ENCODE measurements around the gene ZNF688. TPM values are rescaled to one million over a fixed set of nuclear protein-coding genes. Genes with fewer than 3 reads are reported as not detected.

The ZNF688 gene
- total and polyA plus RNA-seq, 9 of the 15 experiments (the other 6 are each of a cell fraction or from before 2014, with no cell fraction given): 0.48 to 12.9 (median 4.5) TPM

DNA sequence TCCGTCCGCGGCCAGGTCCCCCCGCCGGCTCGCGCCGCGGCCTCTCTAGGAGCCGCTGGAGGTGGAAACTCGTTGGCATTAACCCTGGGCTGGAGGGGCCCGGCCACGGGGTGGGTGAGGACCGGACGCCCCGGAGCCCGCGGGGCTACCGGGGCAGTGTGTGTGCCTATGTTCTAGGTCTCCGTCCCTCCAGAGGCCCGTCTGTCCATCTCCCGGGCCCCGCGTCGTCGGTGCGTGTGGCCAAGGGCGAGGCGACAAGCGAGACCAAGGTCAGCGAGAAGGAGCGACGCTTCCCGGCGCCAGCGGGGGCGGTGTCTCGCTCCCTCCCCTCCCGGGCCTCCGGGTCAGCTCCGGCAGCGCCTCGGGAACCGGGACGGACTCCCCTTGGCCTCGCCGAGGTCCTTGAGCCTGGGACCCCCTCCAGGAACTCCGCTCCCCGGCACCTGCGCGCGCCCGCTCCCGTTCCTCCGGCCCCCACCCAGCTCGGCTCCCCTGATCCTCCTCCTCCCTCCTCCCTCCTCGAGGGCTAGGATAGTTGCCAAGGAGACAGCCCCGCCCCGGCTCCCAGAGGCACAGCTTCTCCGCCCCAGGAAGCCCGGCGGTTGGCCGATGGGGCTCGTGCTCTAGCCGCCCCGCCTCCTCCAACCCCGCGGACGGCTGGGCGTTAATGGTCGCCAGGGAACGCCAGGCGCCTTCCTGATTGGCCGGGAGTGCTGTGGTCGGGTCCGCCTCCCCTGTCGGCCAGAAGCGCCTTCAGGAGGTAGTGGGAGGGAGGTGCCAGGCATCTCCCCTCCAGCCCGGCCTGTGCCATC is 44.5 kb downstream of the ZNF688 start (continued):
- TF ChIP-seq RB1 (IDR thresholded peaks at IDR 0.05; ENCODE audit: low read depth) (peak; percentile 50; the same call in 1 of the 2 replicates), NR4A1 (CRISPR knock-in tag; IDR thresholded peaks at IDR 0.05) (0 out of 2 replicates have a peak, but pooled peaks have one; percentile 20), NR4A1 (tag; IDR thresholded peaks at IDR 0.05) (0 out of 2 replicates have a peak, but pooled peaks have one; percentile 65), GATAD2B (IDR thresholded peaks at IDR 0.05; ENCODE audit: borderline replicate concordance) (no peak), FOXK2 (conservative IDR thresholded peaks at IDR 0.05 in 1 of 2, IDR thresholded peaks at IDR 0.05 in 1 of 2; ENCODE audit: low read depth in 2 of 2) (peak in 1 of 2 experiments; percentile 11; a peak in 2 of 4 replicates), ARHGAP35 (IDR thresholded peaks at IDR 0.05; ENCODE audit: partially characterized antibody) (no peak), SREBF2 (CRISPR knock-in tag; IDR thresholded peaks at IDR 0.05) (no peak), TBP (optimal IDR thresholded peaks at IDR 0.05; ENCODE audit: low read depth, low read length) (peak; percentile 12), TCF7 (IDR thresholded peaks at IDR 0.05; ENCODE audit: borderline replicate concordance) (0 out of 2 replicates have a peak, but pooled peaks have one; percentile 14)
- TF ChIP-seq, protein P1, sequence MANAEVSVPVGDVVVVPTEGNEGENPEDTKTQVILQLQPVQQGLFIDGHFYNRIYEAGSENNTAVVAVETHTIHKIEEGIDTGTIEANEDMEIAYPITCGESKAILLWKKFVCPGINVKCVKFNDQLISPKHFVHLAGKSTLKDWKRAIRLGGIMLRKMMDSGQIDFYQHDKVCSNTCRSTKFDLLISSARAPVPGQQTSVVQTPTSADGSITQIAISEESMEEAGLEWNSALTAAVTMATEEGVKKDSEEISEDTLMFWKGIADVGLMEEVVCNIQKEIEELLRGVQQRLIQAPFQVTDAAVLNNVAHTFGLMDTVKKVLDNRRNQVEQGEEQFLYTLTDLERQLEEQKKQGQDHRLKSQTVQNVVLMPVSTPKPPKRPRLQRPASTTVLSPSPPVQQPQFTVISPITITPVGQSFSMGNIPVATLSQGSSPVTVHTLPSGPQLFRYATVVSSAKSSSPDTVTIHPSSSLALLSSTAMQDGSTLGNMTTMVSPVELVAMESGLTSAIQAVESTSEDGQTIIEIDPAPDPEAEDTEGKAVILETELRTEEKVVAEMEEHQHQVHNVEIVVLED (CRISPR knock-in tag; IDR thresholded peaks at IDR 0.05): peak; percentile 54
- TF ChIP-seq, protein P2, sequence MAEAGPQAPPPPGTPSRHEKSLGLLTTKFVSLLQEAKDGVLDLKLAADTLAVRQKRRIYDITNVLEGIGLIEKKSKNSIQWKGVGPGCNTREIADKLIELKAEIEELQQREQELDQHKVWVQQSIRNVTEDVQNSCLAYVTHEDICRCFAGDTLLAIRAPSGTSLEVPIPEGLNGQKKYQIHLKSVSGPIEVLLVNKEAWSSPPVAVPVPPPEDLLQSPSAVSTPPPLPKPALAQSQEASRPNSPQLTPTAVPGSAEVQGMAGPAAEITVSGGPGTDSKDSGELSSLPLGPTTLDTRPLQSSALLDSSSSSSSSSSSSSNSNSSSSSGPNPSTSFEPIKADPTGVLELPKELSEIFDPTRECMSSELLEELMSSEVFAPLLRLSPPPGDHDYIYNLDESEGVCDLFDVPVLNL (CRISPR knock-in tag; IDR thresholded peaks at IDR 0.05; ENCODE audit: low read depth): peak; percentile 59; the same call in 1 of the 2 replicates
